GM23338 (cell line): ENCODE data around the gene SGSM1. TPM values are rescaled to one million over a fixed set of nuclear protein-coding genes. Genes with fewer than 3 reads are reported as not detected.

Experiments
- ATAC-seq: fragments of 200-7000 bp; cut with Tn5 transposase; 3 replicates; pipeline ENCODE4 v1.9.1; 2020
- DNase-seq: peaks from one replicate; pipeline ENCODE4 v3.0.0-alpha.2; 2015; ENCODE audit warnings: low spot score
- H2AFZ ChIP-seq: fragments of 200-600 bp; sonication (generic); 2 replicates; pipeline ENCODE4 v1.8.0; 2016; ENCODE audit warnings: antibody characterized with exemption, mild to moderate bottlenecking, moderate library complexity
- H3F3A ChIP-seq: fragments of 200-600 bp; sonication (generic); replicated peaks from 2 replicates; pipeline ENCODE4 v1.8.0; 2017; ENCODE audit warnings: antibody characterized with exemption, mixed run types, low read depth
- H3K27ac ChIP-seq: fragments of 200-600 bp; sonication (generic); 2 replicates; pipeline ENCODE4 v1.6.1; 2016; ENCODE audit warnings: low read depth
- H3K27me3 ChIP-seq: fragments of 200-600 bp; sonication (generic); 2 replicates; pipeline ENCODE4 v1.8.0; 2016; ENCODE audit warnings: mild to moderate bottlenecking, mixed run types, moderate library complexity; ENCODE audit not compliant: insufficient read depth
- H3K36me3 ChIP-seq: fragments of 200-600 bp; sonication (generic); 2 replicates; pipeline ENCODE4 v1.8.0; 2016; ENCODE audit warnings: mild to moderate bottlenecking; ENCODE audit not compliant: insufficient read depth
- H3K4me1 ChIP-seq: fragments of 200-600 bp; sonication (generic); 2 replicates; pipeline ENCODE4 v1.8.0; 2016; ENCODE audit warnings: mild to moderate bottlenecking, moderate library complexity; ENCODE audit not compliant: insufficient read depth
- H3K4me2 ChIP-seq: fragments of 200-600 bp; sonication (generic); 2 replicates; pipeline ENCODE4 v1.7.1; 2017; ENCODE audit warnings: mixed run types
- H3K4me3 ChIP-seq: fragments of 200-600 bp; sonication (generic); 2 replicates; pipeline ENCODE4 v1.6.1; 2016; ENCODE audit warnings: mixed run types
- H3K79me2 ChIP-seq: fragments of 200-600 bp; sonication (generic); replicated peaks from 2 replicates; pipeline ENCODE4 v1.8.0; 2017; ENCODE audit warnings: mild to moderate bottlenecking; ENCODE audit not compliant: insufficient read depth
- H3K9me2 ChIP-seq: fragments of 200-600 bp; sonication (generic); 2 replicates; pipeline ENCODE4 v1.8.0; 2017; ENCODE audit not compliant: insufficient read depth
- H4K20me1 ChIP-seq: fragments of 200-600 bp; sonication (generic); replicated peaks from 2 replicates; pipeline ENCODE4 v1.8.0; 2017; ENCODE audit warnings: mild to moderate bottlenecking; ENCODE audit not compliant: insufficient read depth
- H3K27ac Mint-ChIP-seq: 2 replicates; pipeline ENCODE4 v1.8.0; 2020; ENCODE audit warnings: inconsistent platforms, mild to moderate bottlenecking, moderate library complexity, mixed read lengths
- H3K27me3 Mint-ChIP-seq: 3 replicates; pipeline ENCODE4 v1.8.0; 2022; ENCODE audit warnings: low read depth, mild to moderate bottlenecking, moderate library complexity, mixed read lengths, inconsistent platforms; ENCODE audit not compliant: insufficient read depth, poor library complexity
- H3K36me3 Mint-ChIP-seq: 3 replicates; pipeline ENCODE4 v1.8.0; 2021; ENCODE audit warnings: low read depth, mild to moderate bottlenecking, inconsistent platforms, moderate library complexity, mixed read lengths
- H3K4me1 Mint-ChIP-seq: 3 replicates; pipeline ENCODE4 v1.8.0; 2020; ENCODE audit warnings: mild to moderate bottlenecking, inconsistent platforms, mixed read lengths
- H3K4me3 Mint-ChIP-seq: 3 replicates; pipeline ENCODE4 v1.8.0; 2021; ENCODE audit warnings: moderate library complexity, mild to moderate bottlenecking, inconsistent platforms, mixed read lengths
- H3K9me3 Mint-ChIP-seq: 3 replicates; pipeline ENCODE4 v1.8.0; 2020; ENCODE audit warnings: moderate library complexity, mild to moderate bottlenecking, inconsistent platforms, mixed read lengths
- CREB1 ChIP-seq: fragments of 250-450 bp; sonication (Bioruptor Pico); IDR thresholded peaks from 2 replicates; pipeline ENCODE4 v1.5.0; 2020; ENCODE audit warnings: low read depth, mild to moderate bottlenecking, moderate library complexity
- EZH2phosphoT487 ChIP-seq: fragments of 200-600 bp; sonication (generic); IDR thresholded peaks from one replicate; pipeline ENCODE4 v1.8.1; 2018; ENCODE audit warnings: antibody characterized with exemption; ENCODE audit not compliant: unreplicated experiment
- polyA plus RNA-seq: library from polyadenylated mRNA; unstranded; fragments of >200 nt; fragmentation: Nextera tagmentation; extraction: Ambion mirVana; gene quantifications from 2 replicates; pipeline ENCODE4 v1.2.1, GENCODE V29; 2016
- total RNA-seq: library from RNA; depleted of rRNA; stranded (reverse); fragments of >200 nt; shearing (Covaris generic); gene quantifications from 2 replicates; pipeline ENCODE4 v1.2.3, GENCODE V29; 2014
- TF ChIP-seq, protein P1 (sequence below): fragments of 250-450 bp; sonication (Bioruptor Pico); IDR thresholded peaks from 2 replicates; pipeline ENCODE4 v1.5.0; 2020; ENCODE audit warnings: mild to moderate bottlenecking, moderate library complexity
- TF ChIP-seq, protein P2 (sequence below): IDR thresholded peaks from one replicate; pipeline ENCODE4 v1.6.1; 2018; ENCODE audit warnings: antibody characterized with exemption; ENCODE audit not compliant: unreplicated experiment

Gene SGSM1
- total and polyA plus RNA-seq, 2 experiments from 2014 or later: 4.7 to 5.4 TPM

DNA sequence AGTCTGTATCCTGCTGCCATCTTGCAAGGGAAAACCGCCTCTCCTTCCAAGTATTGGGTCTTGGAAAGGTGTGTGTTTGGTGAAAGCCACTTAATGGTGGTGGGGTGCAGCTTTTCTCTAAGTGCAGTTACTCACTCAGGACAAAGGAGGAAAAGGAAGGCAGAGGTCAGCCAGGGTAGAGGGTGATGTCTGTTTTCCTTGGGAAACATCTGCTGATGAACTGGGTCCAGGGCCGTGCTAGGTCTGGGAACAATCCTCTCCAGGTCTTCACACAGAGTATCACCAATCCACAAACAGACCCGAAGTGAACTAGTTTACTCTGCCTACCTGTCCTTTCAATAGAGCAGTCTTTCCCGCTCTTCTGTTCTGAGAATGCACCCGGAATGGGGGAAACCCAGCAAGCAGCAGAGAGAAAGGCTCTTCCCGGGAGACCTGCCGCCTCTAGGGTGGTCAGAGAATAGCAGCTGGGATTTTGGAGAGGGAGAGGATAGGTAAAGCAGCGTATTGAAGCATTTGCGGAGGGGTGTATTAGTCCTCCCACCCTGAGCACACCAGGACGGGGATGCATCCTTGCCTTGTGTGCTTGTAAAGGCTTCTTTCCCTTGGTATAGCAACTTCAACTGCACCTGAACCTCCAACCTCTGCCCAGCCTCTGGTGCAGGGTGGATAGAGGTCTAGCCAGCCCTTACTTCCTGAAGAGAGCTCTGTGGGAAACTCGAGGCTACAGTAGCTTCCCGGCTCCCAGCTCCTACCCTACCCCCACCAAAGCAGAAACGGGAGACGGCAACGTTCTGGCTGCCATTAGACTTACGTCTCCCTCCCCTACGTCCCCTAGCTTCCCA, 119.8 kb downstream of the SGSM1 start (continued):
- TF ChIP-seq, protein P1, sequence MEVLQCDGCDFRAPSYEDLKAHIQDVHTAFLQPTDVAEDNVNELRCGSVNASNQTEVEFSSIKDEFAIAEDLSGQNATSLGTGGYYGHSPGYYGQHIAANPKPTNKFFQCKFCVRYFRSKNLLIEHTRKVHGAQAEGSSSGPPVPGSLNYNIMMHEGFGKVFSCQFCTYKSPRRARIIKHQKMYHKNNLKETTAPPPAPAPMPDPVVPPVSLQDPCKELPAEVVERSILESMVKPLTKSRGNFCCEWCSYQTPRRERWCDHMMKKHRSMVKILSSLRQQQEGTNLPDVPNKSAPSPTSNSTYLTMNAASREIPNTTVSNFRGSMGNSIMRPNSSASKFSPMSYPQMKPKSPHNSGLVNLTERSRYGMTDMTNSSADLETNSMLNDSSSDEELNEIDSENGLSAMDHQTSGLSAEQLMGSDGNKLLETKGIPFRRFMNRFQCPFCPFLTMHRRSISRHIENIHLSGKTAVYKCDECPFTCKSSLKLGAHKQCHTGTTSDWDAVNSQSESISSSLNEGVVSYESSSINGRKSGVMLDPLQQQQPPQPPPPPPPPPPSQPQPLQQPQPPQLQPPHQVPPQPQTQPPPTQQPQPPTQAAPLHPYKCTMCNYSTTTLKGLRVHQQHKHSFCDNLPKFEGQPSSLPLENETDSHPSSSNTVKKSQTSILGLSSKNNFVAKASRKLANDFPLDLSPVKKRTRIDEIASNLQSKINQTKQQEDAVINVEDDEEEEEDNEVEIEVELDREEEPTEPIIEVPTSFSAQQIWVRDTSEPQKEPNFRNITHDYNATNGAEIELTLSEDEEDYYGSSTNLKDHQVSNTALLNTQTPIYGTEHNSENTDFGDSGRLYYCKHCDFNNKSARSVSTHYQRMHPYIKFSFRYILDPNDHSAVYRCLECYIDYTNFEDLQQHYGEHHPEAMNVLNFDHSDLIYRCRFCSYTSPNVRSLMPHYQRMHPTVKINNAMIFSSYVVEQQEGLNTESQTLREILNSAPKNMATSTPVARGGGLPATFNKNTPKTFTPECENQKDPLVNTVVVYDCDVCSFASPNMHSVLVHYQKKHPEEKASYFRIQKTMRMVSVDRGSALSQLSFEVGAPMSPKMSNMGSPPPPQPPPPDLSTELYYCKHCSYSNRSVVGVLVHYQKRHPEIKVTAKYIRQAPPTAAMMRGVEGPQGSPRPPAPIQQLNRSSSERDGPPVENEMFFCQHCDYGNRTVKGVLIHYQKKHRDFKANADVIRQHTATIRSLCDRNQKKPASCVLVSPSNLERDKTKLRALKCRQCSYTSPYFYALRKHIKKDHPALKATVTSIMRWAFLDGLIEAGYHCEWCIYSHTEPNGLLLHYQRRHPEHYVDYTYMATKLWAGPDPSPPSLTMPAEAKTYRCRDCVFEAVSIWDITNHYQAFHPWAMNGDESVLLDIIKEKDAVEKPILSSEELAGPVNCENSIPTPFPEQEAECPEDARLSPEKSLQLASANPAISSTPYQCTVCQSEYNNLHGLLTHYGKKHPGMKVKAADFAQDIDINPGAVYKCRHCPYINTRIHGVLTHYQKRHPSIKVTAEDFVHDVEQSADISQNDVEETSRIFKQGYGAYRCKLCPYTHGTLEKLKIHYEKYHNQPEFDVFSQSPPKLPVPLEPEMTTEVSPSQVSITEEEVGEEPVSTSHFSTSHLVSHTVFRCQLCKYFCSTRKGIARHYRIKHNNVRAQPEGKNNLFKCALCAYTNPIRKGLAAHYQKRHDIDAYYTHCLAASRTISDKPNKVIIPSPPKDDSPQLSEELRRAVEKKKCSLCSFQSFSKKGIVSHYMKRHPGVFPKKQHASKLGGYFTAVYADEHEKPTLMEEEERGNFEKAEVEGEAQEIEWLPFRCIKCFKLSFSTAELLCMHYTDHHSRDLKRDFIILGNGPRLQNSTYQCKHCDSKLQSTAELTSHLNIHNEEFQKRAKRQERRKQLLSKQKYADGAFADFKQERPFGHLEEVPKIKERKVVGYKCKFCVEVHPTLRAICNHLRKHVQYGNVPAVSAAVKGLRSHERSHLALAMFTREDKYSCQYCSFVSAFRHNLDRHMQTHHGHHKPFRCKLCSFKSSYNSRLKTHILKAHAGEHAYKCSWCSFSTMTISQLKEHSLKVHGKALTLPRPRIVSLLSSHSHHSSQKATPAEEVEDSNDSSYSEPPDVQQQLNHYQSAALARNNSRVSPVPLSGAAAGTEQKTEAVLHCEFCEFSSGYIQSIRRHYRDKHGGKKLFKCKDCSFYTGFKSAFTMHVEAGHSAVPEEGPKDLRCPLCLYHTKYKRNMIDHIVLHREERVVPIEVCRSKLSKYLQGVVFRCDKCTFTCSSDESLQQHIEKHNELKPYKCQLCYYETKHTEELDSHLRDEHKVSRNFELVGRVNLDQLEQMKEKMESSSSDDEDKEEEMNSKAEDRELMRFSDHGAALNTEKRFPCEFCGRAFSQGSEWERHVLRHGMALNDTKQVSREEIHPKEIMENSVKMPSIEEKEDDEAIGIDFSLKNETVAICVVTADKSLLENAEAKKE (CRISPR knock-in tag): no peak
- TF ChIP-seq EZH2phosphoT487: no peak

DNA sequence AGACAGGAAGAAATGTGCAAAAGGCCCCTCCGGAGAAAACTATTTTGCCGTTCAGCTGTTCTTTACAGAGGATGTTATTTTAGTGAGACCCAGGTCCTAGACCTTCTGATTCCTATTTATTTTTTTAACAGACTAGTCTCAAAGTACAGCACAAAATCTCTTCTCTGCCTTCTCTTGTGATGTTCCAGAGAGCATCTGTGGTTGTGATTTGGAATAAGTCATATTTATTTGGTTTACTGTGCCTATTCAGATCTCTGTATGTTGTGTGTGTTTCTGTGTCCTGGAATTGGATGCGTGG, 120.4 kb downstream of the SGSM1 start:
- H3K4me1 ChIP-seq: peaks cover 6% of the 10 kb centered on the region
- H3K4me2 ChIP-seq: peak overlapping the region; percentile 41
- H3K79me2 ChIP-seq: no peaks in the 10 kb centered on the region
- peaks cover 8% of the 10 kb centered on the region; the same call in 2 of the 3 replicates for H3K9me3 Mint-ChIP-seq
- H3K27ac Mint-ChIP-seq: no peak overlapping the region
- no peak for DNase-seq
- peaks cover 5% of the 10 kb centered on the region for H3K27me3 Mint-ChIP-seq
- H3K36me3 Mint-ChIP-seq: peaks cover 2% of the 10 kb centered on the region
- peak overlapping the region; percentile 25; the same call in 1 of the 2 replicates for H2AFZ ChIP-seq
- H3K4me1 Mint-ChIP-seq: peaks cover 10% of the 10 kb centered on the region
- ATAC-seq: no peak
- no peak overlapping the region for H3K27ac ChIP-seq
- TF ChIP-seq, protein P2, sequence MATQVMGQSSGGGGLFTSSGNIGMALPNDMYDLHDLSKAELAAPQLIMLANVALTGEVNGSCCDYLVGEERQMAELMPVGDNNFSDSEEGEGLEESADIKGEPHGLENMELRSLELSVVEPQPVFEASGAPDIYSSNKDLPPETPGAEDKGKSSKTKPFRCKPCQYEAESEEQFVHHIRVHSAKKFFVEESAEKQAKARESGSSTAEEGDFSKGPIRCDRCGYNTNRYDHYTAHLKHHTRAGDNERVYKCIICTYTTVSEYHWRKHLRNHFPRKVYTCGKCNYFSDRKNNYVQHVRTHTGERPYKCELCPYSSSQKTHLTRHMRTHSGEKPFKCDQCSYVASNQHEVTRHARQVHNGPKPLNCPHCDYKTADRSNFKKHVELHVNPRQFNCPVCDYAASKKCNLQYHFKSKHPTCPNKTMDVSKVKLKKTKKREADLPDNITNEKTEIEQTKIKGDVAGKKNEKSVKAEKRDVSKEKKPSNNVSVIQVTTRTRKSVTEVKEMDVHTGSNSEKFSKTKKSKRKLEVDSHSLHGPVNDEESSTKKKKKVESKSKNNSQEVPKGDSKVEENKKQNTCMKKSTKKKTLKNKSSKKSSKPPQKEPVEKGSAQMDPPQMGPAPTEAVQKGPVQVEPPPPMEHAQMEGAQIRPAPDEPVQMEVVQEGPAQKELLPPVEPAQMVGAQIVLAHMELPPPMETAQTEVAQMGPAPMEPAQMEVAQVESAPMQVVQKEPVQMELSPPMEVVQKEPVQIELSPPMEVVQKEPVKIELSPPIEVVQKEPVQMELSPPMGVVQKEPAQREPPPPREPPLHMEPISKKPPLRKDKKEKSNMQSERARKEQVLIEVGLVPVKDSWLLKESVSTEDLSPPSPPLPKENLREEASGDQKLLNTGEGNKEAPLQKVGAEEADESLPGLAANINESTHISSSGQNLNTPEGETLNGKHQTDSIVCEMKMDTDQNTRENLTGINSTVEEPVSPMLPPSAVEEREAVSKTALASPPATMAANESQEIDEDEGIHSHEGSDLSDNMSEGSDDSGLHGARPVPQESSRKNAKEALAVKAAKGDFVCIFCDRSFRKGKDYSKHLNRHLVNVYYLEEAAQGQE: no peak
- no peak for TF ChIP-seq CREB1 (CRISPR knock-in tag)
- H3K36me3 ChIP-seq: 0 out of 2 replicates have a peak, but pooled peaks cover 5% of the 10 kb centered on the region
- no peak overlapping the region; the same call in 1 of the 2 replicates for H3K4me3 ChIP-seq
- H3F3A ChIP-seq: 0 out of 2 replicates have a peak, but pooled peaks cover 2% of the 10 kb centered on the region
- no peaks in the 10 kb centered on the region for H3K27me3 ChIP-seq
- H3K9me2 ChIP-seq: 0 out of 2 replicates have a peak, but pooled peaks cover 3% of the 10 kb centered on the region
- H3K4me3 Mint-ChIP-seq: no peak overlapping the region; the same call in 2 of the 3 replicates
- no peaks in the 10 kb centered on the region for H4K20me1 ChIP-seq
